Panc1 (cell line): ENCODE measurements around the gene BUD31. TPM values are rescaled to one million over a fixed set of nuclear protein-coding genes. Genes with fewer than 3 reads are reported as not detected.

ENCODE experiments used
- ATAC-seq: fragments of 200-7000 bp; cut with Tn5 transposase; 2 replicates; pipeline ENCODE4 v1.9.1; 2020; ENCODE audit warnings: mild to moderate bottlenecking, moderate library complexity
- BruUV-seq: library from RNA; stranded (reverse); fragments of 400-500 nt; replicated peaks from 2 replicates; lab custom pipeline; 2021; lab: Mats Ljungman, UMichigan
- CTCF ChIA-PET: fragments of 300-600 bp; sonication (Branson Sonifier 250); formaldehyde crosslinking; loops from one replicate; lab custom pipeline; 2022; ENCODE audit warnings: antibody characterized with exemption; lab: Charles Lee
- POLR2A ChIA-PET: fragments of 300-600 bp; sonication (Branson Sonifier 250); formaldehyde crosslinking; loops from one replicate; lab custom pipeline; 2022; ENCODE audit warnings: antibody characterized with exemption; lab: Charles Lee
- DNase-seq: peaks from one replicate; pipeline ENCODE4 v3.0.0-alpha.2; 2010; ENCODE audit warnings: low read depth, low spot score
- H3K27ac ChIP-seq: 2 replicates; pipeline ENCODE4 v1.5.1; 2011; ENCODE audit warnings: mild to moderate bottlenecking, low read length, inconsistent platforms
- H3K27me3 ChIP-seq: fragments of 200-500 bp; sonication (Bioruptor generic); 2 replicates; pipeline ENCODE4 v1.6.0; 2014; ENCODE audit warnings: low read length, inconsistent platforms; ENCODE audit not compliant: control insufficient read depth, insufficient read depth
- H3K36me3 ChIP-seq: fragments of 200-500 bp; sonication (Bioruptor generic); 2 replicates; pipeline ENCODE4 v1.5.1; 2014; ENCODE audit warnings: inconsistent platforms, mild to moderate bottlenecking, low read length, moderate library complexity; ENCODE audit not compliant: control insufficient read depth, insufficient read depth
- H3K4me1 ChIP-seq: 2 replicates; pipeline ENCODE4 v1.5.1; 2011; ENCODE audit warnings: inconsistent platforms, mild to moderate bottlenecking, low read length, moderate library complexity; ENCODE audit not compliant: control insufficient read depth, insufficient read depth
- H3K4me3 ChIP-seq, 2 experiments: 2 replicates each; pipeline ENCODE4 v1.5.1; 2011 to 2012; ENCODE audit warnings: low read depth in 2 of 2, low read length in 2 of 2, mild to moderate bottlenecking in 2 of 2, inconsistent platforms in 1 of 2, moderate library complexity in 1 of 2
- H3K9me3 ChIP-seq: fragments of 200-500 bp; sonication (Bioruptor generic); 2 replicates; pipeline ENCODE4 v1.5.1; 2014; ENCODE audit warnings: low read depth, mild to moderate bottlenecking, inconsistent platforms, low read length, moderate library complexity; ENCODE audit not compliant: control insufficient read depth, insufficient read depth
- CTCF ChIP-seq: fragments of 450-650 bp; IDR thresholded peaks from 2 replicates; pipeline ENCODE4 v1.5.1; 2017; ENCODE audit warnings: mild to moderate bottlenecking
- POLR2AphosphoS5 ChIP-seq: IDR thresholded peaks from 2 replicates; pipeline ENCODE4 v1.6.1; 2012; ENCODE audit warnings: mild to moderate bottlenecking, low read depth, low read length, moderate library complexity
- REST ChIP-seq, 2 experiments: IDR thresholded peaks; 2 replicates each; pipeline ENCODE4 v1.6.1; 2011 to 2012; ENCODE audit warnings: low read depth in 2 of 2, control low read depth in 1 of 2, low read length in 1 of 2, mild to moderate bottlenecking in 1 of 2, moderate library complexity in 1 of 2; ENCODE audit not compliant: insufficient read depth in 1 of 2
- SIN3A ChIP-seq: IDR thresholded peaks from 2 replicates; pipeline ENCODE4 v1.6.1; 2012; ENCODE audit warnings: low read depth, mild to moderate bottlenecking, low read length, moderate library complexity, borderline replicate concordance; ENCODE audit not compliant: insufficient read depth
- TCF7L2 ChIP-seq: IDR thresholded peaks from 2 replicates; pipeline ENCODE4 v1.6.1; 2011; ENCODE audit warnings: mild to moderate bottlenecking, low read depth, low read length, inconsistent platforms
- in situ Hi-C: cut with HindIII; loops from 2 replicates; pipeline ENCODE4 v1.10.0; 2016; ENCODE audit warnings: low sequenced_read_pairs, low pct_unique_long_range_greater_than_20kb
- intact Hi-C: fragments of 100-400 bp; cut with micrococcal nuclease; formaldehyde crosslinking; loops from one replicate; pipeline ENCODE4 v1.10.0; 2022; ENCODE audit not compliant: unreplicated experiment
- total RNA-seq: library from RNA; stranded (reverse); gene quantifications from one replicate; pipeline ENCODE4 v1.2.1, GENCODE V29; 2021; ENCODE audit not compliant: unreplicated experiment

The BUD31 gene
- total RNA-seq, 1 experiment from 2014 or later = 179 TPM

- 0 out of 2 replicates have a peak, but pooled peaks have one; percentile 12 for ATAC-seq
- H3K36me3 ChIP-seq = peaks cover 12% of the 10 kb centered on the region
Measured at GRCh38 chr7:99457650-99458493, 49.1 kb downstream of the BUD31 start.

GRCh38 chr7:99459087-99459486, 50.3 kb downstream of the BUD31 start:
- no peaks in the 10 kb centered on the region for H3K9me3 ChIP-seq
- TF ChIP-seq SIN3A (0 out of 2 replicates have a peak, but pooled peaks have one; percentile 20), CTCF (no peak)
- ChIA-PET CTCF (no interaction called here), POLR2A (no interaction called here)
- H3K36me3 ChIP-seq = peaks cover 11% of the 10 kb centered on the region
- no peak for DNase-seq
- no TSS peak for BruUV-seq
- H3K27ac ChIP-seq = no peak overlapping the region
- no peaks in the 10 kb centered on the region for H3K27me3 ChIP-seq
- no peak overlapping the region for H3K4me3 ChIP-seq
- no peaks in the 10 kb centered on the region for H3K4me1 ChIP-seq
- ATAC-seq = 0 out of 2 replicates have a peak, but pooled peaks have one; percentile 32
- in situ Hi-C loops (no loop called here), intact Hi-C loops (no loop called here)

More at GRCh38 chr7:99457650-99458493, 49.1 kb downstream of the BUD31 start:
- ChIA-PET POLR2A (interaction anchor here (0.5 to 0.6 kb wide), 2 partner anchors 11 to 12 kb away, joined by 3 to 5 read pairs; no protein-coding TSS in a partner anchor), CTCF (no interaction called here)
- Histone ChIP-seq H3K9me3 (no peaks in the 10 kb centered on the region), H3K27ac (no peak overlapping the region), H3K4me3 (no peak overlapping the region), H3K4me1 (no peaks in the 10 kb centered on the region), H3K27me3 (no peaks in the 10 kb centered on the region)
- in situ Hi-C loops = no loop called here
- intact Hi-C loops = no loop called here
- TF ChIP-seq POLR2AphosphoS5 = peak; percentile 49; the same call in 1 of the 2 replicates
- TF ChIP-seq REST (IDR thresholded peaks at IDR 0.05; ENCODE audit: insufficient read depth in 1 of 2, low read depth in 2 of 2, low read length in 1 of 2) = no peak
- TF ChIP-seq CTCF = no peak
- TF ChIP-seq SIN3A = no peak
- TF ChIP-seq TCF7L2 = no peak
- DNase-seq = no peak
- BruUV-seq = no TSS peak
